Activated T-helper 2 cell treated with anti-CD3 and anti-CD28 coated beads, Interferon-gamma antibody, Interleukin-2, Interleukin-4, amounts not matched to agents 10 μg/mL and 5 μg/mL and 100 μg/mL, durations not matched to agents 14 hours and 24 hours and 36 hours (primary cell): ENCODE data around the gene RNF26. TPM values are rescaled to one million over a fixed set of nuclear protein-coding genes. Genes with fewer than 3 reads are reported as not detected.

Experiments used
- DNase-seq: peaks from one replicate; pipeline ENCODE4 v3.0.0; 2021; ENCODE audit warnings: low spot score
- H3K27ac Mint-ChIP-seq: one replicate; pipeline ENCODE4 v1.8.0; 2021; ENCODE audit warnings: mixed read lengths
- H3K27me3 Mint-ChIP-seq: one replicate; pipeline ENCODE4 v1.8.0; 2021; ENCODE audit warnings: low read depth, mixed read lengths
- H3K36me3 Mint-ChIP-seq: one replicate; pipeline ENCODE4 v1.8.0; 2021; ENCODE audit warnings: low read depth, mixed read lengths
- H3K4me1 Mint-ChIP-seq: one replicate; pipeline ENCODE4 v1.8.0; 2021; ENCODE audit warnings: low read depth, mixed read lengths
- H3K4me3 Mint-ChIP-seq: one replicate; pipeline ENCODE4 v1.8.0; 2021; ENCODE audit warnings: low read depth, mild to moderate bottlenecking, moderate library complexity, mixed read lengths
- H3K9me3 Mint-ChIP-seq: one replicate; pipeline ENCODE4 v1.8.0; 2021; ENCODE audit warnings: mixed read lengths
- intact Hi-C: fragments of 100-400 bp; cut with micrococcal nuclease; formaldehyde crosslinking; loops from one replicate; pipeline ENCODE4 v1.15.1; 2023
- total RNA-seq: library from RNA; stranded (reverse); gene quantifications from 2 replicates; pipeline ENCODE4 v1.2.3, GENCODE V29; 2022

Gene RNF26
- total RNA-seq, 1 donor from 2014 or later, result 32.6 TPM

DNA sequence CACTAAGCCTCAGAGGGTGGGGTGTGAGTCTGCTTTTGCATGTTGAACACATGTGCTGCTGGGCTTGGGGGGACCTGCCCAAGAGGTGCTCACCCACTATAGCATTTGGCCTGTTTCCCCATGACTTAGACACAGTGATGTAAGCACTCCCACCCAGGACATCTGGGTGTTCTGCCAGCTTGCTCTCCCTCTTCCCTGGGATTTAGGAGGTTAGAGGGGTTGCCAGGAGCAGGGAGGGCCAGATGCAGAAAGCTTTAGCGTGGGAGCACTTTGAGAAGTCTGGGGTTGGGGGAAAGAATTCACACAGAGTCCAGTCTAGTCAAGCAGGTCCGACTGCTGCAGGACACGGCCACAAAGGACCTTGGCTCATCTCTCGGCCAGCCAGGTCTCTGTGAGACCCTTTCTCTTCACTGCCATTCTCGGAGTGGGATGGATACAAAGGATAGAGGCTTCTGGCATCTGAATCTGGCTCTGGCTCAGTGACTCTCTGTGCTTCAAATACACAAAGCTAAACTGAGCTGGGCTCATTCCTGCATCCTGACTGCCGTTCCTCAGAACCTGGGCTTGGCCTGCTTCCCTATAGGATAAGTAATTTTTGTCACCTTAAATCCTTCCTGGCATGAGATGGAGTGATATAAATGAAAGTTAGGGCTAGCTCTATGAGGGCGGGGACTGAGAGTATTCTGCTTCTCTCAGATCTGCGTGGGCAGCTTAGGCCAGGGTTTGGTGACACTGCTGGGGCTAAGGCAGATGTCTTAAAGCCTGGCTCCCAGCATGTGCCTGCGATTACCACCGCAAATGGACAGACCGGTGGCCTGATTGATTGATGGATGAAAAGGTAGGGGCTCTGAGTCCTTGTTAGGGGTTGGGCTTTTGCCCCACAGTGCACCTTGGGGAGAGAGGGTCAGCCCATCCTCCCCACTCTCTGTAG is 32.6 kb downstream of the RNF26 start:
- H3K36me3 Mint-ChIP-seq, result no peaks in the 10 kb centered on the region
- H3K4me3 Mint-ChIP-seq, result no peak overlapping the region
- no peak overlapping the region for H3K27ac Mint-ChIP-seq
- no peak for DNase-seq
- H3K4me1 Mint-ChIP-seq, result peaks cover 8% of the 10 kb centered on the region
- H3K9me3 Mint-ChIP-seq, result no peaks in the 10 kb centered on the region
- intact Hi-C loops, result no loop called here
- H3K27me3 Mint-ChIP-seq, result peaks cover 29% of the 10 kb centered on the region

DNA sequence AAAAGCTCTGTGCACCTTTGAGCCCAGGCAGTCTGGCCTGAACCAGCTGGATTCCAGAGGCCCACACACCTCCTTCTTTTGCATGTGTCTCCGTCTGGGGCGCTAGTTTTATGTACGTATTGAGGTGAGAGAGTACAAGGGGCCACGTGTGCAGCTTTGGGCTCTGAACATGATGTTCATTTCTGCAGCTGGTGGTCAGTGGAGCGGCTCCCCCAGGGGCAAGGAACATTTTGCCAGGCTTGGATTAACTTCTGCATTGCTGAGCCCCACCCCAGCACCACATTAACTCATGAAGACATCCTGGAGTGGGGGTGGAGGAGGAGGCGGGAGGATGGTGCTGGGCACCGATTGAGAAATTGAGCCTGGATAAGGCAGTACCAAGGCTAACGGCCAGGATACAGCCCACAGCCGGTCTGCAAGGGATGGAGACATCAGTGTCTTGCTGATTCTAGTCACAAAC is 33.4 kb downstream of the RNF26 start:
- Mint-ChIP-seq H3K27ac (no peak overlapping the region), H3K9me3 (no peaks in the 10 kb centered on the region), H3K4me3 (no peak overlapping the region), H3K36me3 (no peaks in the 10 kb centered on the region), H3K4me1 (peaks cover 3% of the 10 kb centered on the region), H3K27me3 (peaks cover 22% of the 10 kb centered on the region)
- intact Hi-C loops, result no loop called here
- DNase-seq, result no peak

DNA sequence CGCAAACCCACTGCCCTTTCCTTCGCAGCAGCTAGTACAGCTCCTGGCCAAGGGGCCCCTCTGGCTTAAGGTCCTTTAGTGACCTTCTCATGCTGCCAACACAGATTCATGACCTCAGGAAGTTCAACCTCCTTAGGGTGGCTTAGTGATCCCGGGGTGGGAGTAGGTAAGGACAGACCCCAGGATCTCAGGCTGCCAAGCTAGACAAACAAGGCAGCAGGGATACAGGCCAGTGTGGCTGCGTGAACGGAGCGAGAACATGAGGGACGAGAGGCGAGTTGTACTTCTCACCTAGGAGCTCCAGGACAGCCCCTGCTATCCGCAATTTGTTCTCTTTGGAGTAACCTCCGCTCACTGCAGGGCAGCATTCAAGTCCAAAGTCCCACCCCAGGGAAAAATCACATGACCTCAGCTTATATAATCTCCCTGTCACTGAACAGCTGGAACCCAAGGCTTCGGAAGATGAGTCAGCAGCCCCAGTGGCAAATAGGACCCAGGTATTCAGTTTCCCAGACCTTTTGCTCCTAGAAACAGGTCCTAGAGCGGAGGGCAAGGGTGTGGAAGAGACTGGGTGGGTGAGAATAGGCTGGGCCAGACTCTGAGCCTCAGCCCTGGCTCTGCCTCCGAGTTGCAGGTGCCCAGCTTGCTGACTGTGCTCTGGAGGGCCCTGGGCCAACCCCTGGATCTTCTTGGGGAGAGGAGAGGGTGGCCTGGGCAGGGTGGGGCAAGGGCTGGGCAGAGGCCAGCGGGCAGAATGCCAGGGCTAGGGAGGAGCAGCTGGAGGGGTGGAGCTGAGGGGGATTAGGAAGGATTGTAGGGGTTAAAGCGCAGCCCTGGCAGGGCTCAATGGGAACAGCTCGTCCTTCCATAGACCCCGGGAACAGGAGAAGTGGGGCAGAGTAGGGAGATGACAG is 34.1 kb downstream of the RNF26 start:
- Mint-ChIP-seq H3K27ac (no peak overlapping the region), H3K27me3 (peaks cover 19% of the 10 kb centered on the region), H3K36me3 (no peaks in the 10 kb centered on the region), H3K4me3 (no peak overlapping the region), H3K4me1 (peaks cover 4% of the 10 kb centered on the region), H3K9me3 (no peaks in the 10 kb centered on the region)
- intact Hi-C loops, result no loop called here
- DNase-seq, result no peak

DNA sequence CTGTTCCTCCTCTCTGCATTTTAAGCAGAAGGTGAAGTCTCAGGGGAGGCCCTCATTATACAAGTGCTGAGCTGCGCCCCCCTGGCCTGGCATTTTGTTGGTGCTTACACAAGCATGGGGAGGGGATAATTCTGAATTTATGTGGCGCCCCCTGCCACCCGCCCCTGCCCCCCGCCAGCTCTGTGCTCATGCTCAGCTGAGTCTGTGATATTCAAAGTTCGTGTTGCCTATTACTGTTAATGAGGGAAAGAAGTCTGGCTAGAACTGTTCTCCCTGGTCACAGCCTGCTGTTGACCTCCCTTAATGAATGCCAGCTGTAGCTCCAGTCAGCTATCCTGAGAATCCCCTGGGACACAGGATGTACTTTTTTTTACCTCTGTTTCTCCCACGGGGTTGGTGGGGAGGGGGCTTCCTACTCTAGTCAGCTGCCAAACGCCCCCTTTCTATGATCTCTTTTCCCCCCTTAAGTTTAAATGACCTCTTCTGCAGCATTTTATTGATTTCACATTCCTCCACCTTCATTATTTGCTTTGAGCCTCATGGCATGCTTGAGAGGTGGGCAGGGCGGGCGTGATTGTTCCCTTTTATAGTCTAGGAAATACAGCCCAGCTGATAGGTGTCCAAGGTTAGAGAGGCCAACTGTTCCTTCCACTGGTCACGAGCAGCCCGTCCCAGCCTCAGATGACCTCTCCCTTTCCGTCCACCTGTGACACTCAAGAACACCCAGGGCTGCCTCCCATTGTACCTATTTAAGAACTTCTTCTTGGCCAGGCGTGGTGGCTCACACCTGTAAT is 35.0 kb downstream of the RNF26 start:
- Mint-ChIP-seq H3K36me3 (no peaks in the 10 kb centered on the region), H3K9me3 (no peaks in the 10 kb centered on the region), H3K27me3 (peaks cover 19% of the 10 kb centered on the region), H3K4me1 (peaks cover 7% of the 10 kb centered on the region), H3K4me3 (no peak overlapping the region), H3K27ac (no peak overlapping the region)
- intact Hi-C loops, result no loop called here
- no peak for DNase-seq

DNA sequence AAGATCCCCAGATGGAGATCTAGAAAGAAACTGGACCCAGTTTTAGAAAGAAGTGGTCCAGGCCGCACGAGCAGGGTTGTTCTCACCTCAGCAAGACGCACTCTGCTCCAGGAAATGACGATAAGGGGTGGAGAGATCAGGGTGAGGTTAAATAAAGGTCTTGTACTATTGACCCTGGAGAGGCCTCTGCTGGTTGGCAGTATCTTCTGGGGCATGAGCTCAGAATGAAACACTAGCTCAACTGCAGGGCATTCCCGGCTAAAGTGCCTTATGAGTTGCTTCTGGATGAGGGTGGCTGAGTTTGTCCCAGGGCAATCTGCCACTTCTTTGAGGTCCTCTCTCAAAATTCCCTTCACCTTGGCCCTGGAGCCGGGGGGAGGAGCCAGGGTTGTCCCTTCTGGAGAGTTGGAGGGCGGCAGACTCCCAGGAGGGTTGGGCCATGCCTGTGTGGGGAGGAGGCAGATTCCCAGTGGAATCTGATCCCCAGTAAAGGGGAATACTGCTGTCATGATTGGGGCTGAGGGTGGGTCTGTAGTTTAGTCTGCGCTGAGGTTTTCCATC is 36.2 kb downstream of the RNF26 start:
- Mint-ChIP-seq H3K27ac (no peak overlapping the region), H3K4me1 (peaks cover 4% of the 10 kb centered on the region), H3K36me3 (no peaks in the 10 kb centered on the region), H3K27me3 (peaks cover 8% of the 10 kb centered on the region), H3K9me3 (no peaks in the 10 kb centered on the region), H3K4me3 (no peak overlapping the region)
- no peak for DNase-seq
- intact Hi-C loops, result no loop called here

DNA sequence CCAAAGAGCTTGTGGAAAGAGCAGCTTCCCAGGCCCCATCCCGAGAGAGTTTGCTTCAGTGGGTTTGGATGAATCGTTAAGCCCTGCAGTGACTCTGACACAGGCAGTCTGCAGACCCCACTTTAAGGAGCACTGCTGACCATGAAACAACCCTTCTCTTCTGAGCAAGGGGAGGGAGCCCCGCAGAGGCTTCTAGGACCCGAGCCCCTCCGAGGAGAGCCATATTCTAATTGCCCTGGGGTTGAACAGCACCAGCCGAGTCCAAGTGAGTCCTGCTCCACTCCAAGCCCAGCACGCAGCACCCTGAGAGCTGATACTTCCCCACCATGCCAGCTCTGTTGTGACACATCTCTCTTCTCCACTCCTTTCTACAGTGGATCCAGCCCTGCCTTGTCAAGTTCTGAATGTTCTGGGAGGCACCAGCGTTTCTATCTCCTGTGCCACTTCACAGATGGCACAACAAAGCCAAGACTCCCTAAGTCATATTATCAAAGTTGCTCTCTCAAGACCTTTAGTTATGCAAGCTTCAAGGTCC is 36.8 kb downstream of the RNF26 start:
- Mint-ChIP-seq H3K27ac (no peak overlapping the region), H3K4me1 (peaks cover 4% of the 10 kb centered on the region), H3K36me3 (no peaks in the 10 kb centered on the region), H3K27me3 (peaks cover 8% of the 10 kb centered on the region), H3K4me3 (no peak overlapping the region), H3K9me3 (no peaks in the 10 kb centered on the region)
- DNase-seq, result no peak
- intact Hi-C loops, result no loop called here

DNA sequence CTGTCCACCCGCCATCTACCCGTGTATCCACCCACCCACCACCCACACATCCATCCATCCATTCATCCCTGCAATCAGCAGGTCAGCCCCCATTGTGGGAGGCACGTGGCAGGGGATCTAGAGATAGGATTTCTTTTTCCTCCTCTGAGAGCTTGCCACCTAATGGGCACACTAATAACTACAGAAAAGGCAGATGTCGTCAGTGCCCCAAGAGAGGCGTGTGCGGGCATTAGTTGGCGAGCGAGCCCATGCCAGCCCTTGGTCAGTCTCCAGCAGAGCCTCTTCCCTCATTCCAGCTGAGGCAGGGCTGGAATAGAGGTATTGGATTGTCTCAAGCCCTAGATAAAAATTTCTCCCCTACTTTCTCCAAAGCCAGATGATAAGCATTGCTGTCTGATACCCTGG is 37.5 kb downstream of the RNF26 start:
- no peaks in the 10 kb centered on the region for H3K9me3 Mint-ChIP-seq

DNA sequence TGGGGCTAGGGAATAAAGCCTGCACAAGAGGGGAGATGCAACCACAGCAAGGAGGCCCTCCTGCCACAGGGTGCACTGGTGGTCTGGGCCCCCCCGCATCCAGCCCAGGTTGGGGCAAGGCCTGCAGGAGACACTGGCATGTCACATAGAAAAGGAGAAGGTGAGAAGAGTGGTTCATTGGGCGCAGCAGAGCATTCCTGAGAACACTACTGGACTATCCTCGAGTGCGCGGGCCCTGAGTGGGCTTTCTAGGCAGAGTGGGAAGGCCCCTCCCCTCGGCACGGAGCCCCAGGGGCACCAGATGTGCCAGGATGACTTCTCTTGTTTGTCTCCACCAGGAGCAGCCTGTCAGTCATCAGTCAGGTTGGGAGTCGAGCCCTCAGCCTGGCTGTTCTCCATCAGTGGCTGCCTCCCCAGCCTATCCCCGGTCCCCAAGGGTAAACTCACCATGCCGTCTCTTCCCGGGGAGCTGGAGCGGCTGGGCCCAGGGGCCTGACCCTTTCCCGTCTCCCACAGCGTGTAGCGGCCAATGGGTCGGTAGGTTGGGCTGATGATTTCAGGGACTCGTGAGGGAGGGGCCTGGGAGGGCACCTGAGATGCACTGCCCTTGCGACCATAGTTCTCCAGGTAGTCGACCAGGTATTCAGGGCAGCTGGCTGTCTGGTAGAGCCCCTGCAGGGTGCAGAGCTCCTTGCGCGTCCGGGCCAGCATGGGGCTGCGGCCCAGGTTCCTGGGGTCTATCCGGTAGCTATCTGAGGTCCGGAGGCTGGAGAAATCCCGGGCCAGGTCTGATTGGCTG is 38.1 kb downstream of the RNF26 start:
- H3K27ac Mint-ChIP-seq, result no peak overlapping the region
- no peaks in the 10 kb centered on the region for H3K9me3 Mint-ChIP-seq
- no peak for DNase-seq
- peaks cover 2% of the 10 kb centered on the region for H3K27me3 Mint-ChIP-seq
- H3K4me1 Mint-ChIP-seq, result peaks cover 4% of the 10 kb centered on the region
- no peaks in the 10 kb centered on the region for H3K36me3 Mint-ChIP-seq
- intact Hi-C loops, result no loop called here
- no peak overlapping the region for H3K4me3 Mint-ChIP-seq

More for the DNA sequence above, 37.5 kb downstream of the RNF26 start:
- Mint-ChIP-seq H3K4me1 (peaks cover 4% of the 10 kb centered on the region), H3K27ac (no peak overlapping the region), H3K4me3 (no peak overlapping the region), H3K27me3 (peaks cover 2% of the 10 kb centered on the region), H3K36me3 (no peaks in the 10 kb centered on the region)
- intact Hi-C loops, result no loop called here
- no peak for DNase-seq

DNA sequence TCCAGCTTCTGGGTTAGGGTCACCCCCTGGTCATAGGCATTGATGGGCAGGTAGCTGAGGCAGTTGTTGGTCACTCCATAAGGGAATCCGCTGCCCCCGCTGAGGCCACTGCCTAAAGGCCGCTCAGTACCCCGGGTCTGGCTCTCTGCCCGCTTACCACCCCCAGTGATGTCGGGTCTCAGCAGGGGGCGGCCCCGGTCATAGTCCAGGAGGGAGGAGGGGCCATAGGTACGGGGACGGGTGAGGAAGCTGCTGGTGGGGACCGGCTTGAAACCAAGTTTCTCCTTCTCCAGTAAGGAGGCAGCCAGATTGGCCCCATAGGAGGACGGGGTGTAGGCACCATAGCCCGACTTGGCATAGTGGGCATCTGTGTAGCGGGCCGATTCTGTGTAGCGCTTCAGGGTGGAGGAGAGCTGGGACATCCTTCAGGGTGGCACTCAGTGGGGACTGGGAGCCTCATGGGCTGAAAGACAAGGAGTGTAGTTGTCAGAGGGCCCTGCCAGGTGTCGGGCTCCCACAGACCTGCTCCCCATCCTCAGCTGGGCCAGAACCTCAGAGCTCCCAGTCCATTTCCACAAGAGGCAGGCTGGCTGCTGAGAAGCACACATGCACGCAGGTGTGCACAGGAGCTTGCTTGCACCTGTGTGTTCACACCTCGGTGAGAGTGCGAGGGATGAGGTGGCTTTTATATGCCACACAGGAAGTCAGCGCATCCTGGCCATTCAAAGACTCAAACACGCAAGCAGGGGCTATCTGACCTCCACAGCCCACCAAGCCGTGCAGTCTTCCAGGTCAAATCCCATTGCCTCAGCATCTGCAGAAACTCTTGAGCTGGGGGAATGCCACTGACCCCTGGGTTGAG is 39.0 kb downstream of the RNF26 start:
- Mint-ChIP-seq H3K9me3 (no peaks in the 10 kb centered on the region), H3K27ac (no peak overlapping the region), H3K4me1 (peaks cover 4% of the 10 kb centered on the region), H3K36me3 (no peaks in the 10 kb centered on the region), H3K27me3 (no peaks in the 10 kb centered on the region), H3K4me3 (no peak overlapping the region)
- DNase-seq, result no peak
- intact Hi-C loops, result no loop called here

DNA sequence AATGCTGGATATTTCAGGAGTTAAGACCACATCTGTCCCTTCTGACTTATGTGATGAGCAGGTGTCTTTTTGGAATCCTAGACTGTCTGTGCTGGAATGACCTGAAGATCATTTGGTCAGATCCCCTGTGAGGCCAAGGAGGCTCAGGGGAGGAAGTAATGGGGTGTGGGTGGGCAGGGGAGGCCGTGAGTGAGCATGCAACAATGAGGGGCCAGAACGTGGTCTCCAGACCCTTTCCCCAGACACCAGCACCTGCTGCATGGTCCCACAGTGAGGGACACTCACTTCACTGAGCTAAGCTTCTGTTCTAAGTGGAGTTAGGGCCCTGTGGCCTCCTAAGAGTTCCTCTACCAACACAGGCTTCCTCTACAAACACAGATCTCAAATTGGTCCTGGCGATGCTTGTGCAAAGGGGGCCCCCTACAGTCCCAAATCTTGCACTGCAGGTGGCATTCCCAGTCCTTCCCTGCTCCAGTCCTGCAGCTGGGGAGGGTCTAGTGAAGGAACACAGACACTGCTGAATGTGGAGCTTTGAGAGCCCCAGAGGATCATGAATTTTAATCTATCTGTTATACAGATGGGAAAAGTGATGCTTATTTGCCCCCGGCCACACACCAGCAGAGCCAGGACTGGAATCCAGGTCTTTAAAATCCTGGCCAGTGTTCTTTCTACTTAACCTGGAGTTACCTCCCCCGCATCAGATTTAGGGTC is 39.7 kb downstream of the RNF26 start:
- Mint-ChIP-seq H3K4me1 (peaks cover 4% of the 10 kb centered on the region), H3K27me3 (no peaks in the 10 kb centered on the region), H3K36me3 (no peaks in the 10 kb centered on the region), H3K4me3 (no peak overlapping the region), H3K9me3 (no peaks in the 10 kb centered on the region), H3K27ac (no peak overlapping the region)
- no peak for DNase-seq
- intact Hi-C loops, result loop anchor here (1.0 kb wide), 1 partner anchor 18 kb away; no protein-coding TSS in a partner anchor
